GM12878 (cell line): ENCODE results near the gene ETHE1. TPM values are rescaled to one million over a fixed set of nuclear protein-coding genes. Genes with fewer than 3 reads are reported as not detected.

ENCODE experiments used
- ATAC-seq: fragments of 200-7000 bp; cut with Tn5 transposase; 3 replicates; pipeline ENCODE4 v1.9.1; 2020; ENCODE audit warnings: mild to moderate bottlenecking, moderate library complexity
- BruUV-seq: library from RNA; stranded (reverse); fragments of 400-500 nt; replicated peaks from 2 replicates; lab custom pipeline; 2021; lab: Mats Ljungman, UMichigan
- CTCF ChIA-PET: fragments of 300-600 bp; sonication (Branson Sonifier 250); formaldehyde crosslinking; extraction: SDS; loops from one replicate; lab custom pipeline; 2021; ENCODE audit warnings: inconsistent platforms; lab: Yijun Ruan, JAX
- POLR2A ChIA-PET: fragments of 350-600 bp; formaldehyde crosslinking; extraction: SDS; loops from one replicate; lab custom pipeline; 2021; ENCODE audit warnings: inconsistent platforms; lab: Charles Lee
- RAD21 ChIA-PET: fragments of 300-600 bp; sonication (Branson Sonifier 250); formaldehyde crosslinking; loops from one replicate; lab custom pipeline; 2023; ENCODE audit warnings: antibody characterized with exemption; ENCODE audit not compliant: unreplicated experiment; lab: Charles Lee
- SMC1A ChIA-PET: fragments of 300-600 bp; sonication (Branson Sonifier 250); formaldehyde crosslinking; loops from one replicate; lab custom pipeline; 2023; ENCODE audit not compliant: unreplicated experiment, uncharacterized antibody; lab: Charles Lee
- DNase-seq: peaks from one replicate; pipeline ENCODE4 v3.0.0-alpha.2; 2011; ENCODE audit warnings: low read depth, low spot score
- FAIRE-seq: peaks from 3 replicates; lab custom pipeline; 2011; peaks lifted over from hg19 to GRCh38; lab: Jason Lieb, UNC
- H2AFZ ChIP-seq: 2 replicates; pipeline ENCODE4 v1.6.0; 2011; ENCODE audit warnings: low read depth, low read length, control low read depth; ENCODE audit not compliant: control insufficient read depth
- H3K27ac ChIP-seq: 2 replicates; pipeline ENCODE4 v1.5.1; 2011; ENCODE audit warnings: control low read depth; ENCODE audit not compliant: control insufficient read depth, insufficient read depth
- H3K27me3 ChIP-seq, 2 experiments: replicated peaks in 1 of 2; 2 replicates each; pipeline versions ENCODE4 v1.6.0 to v1.6.1; 2011; ENCODE audit warnings: low read length in 1 of 2; ENCODE audit not compliant: control insufficient read depth in 2 of 2, insufficient read depth in 2 of 2
- H3K36me3 ChIP-seq, 2 experiments: 2 replicates each; pipeline ENCODE4 v1.5.1; 2011; ENCODE audit warnings: low read length in 1 of 2; ENCODE audit not compliant: control insufficient read depth in 2 of 2, insufficient read depth in 2 of 2
- H3K4me1 ChIP-seq: 2 replicates; pipeline ENCODE4 v1.6.1; 2011; ENCODE audit warnings: mild to moderate bottlenecking, low read length, moderate library complexity, mixed read lengths; ENCODE audit not compliant: control insufficient read depth, insufficient read depth
- H3K4me2 ChIP-seq: 2 replicates; pipeline ENCODE4 v1.6.0; 2011; ENCODE audit warnings: control low read depth; ENCODE audit not compliant: control insufficient read depth, insufficient read depth
- H3K4me3 ChIP-seq: fragments of 200-600 bp; sonication (generic); 2 replicates; pipeline ENCODE4 v1.5.1; 2016
- H3K79me2 ChIP-seq: 2 replicates; pipeline ENCODE4 v1.6.0; 2011; ENCODE audit warnings: low read length; ENCODE audit not compliant: control insufficient read depth, insufficient read depth
- H3K9ac ChIP-seq: 2 replicates; pipeline ENCODE4 v1.8.0; 2011; ENCODE audit warnings: low read length, control low read depth, mixed read lengths; ENCODE audit not compliant: control insufficient read depth, insufficient read depth
- H3K9me3 ChIP-seq: replicated peaks from 3 replicates; pipeline ENCODE4 v1.5.1; 2011; ENCODE audit warnings: mild to moderate bottlenecking, low read length; ENCODE audit not compliant: control insufficient read depth, insufficient read depth
- H4K20me1 ChIP-seq: 2 replicates; pipeline ENCODE4 v1.6.0; 2011; ENCODE audit not compliant: control insufficient read depth, insufficient read depth
- ATF3 ChIP-seq: IDR thresholded peaks from 2 replicates; pipeline ENCODE4 v1.6.1; 2011; ENCODE audit warnings: low read depth, mild to moderate bottlenecking, low read length, moderate library complexity, borderline replicate concordance; ENCODE audit errors: extremely low read depth
- CUX1 ChIP-seq: IDR thresholded peaks from 2 replicates; pipeline ENCODE4 v1.6.1; 2012; ENCODE audit warnings: improper control_type of control experiment, low read depth, low read length; ENCODE audit not compliant: insufficient replicate concordance
- FOS ChIP-seq: IDR thresholded peaks from 3 replicates; pipeline ENCODE4 v1.6.1; 2011; ENCODE audit warnings: borderline replicate concordance; ENCODE audit not compliant: insufficient read length; ENCODE audit errors: extremely low read depth
- HDAC6 ChIP-seq: fragments of 200-600 bp; sonication (generic); IDR thresholded peaks from one replicate; pipeline ENCODE4 v1.8.0; 2017; ENCODE audit warnings: antibody characterized with exemption; ENCODE audit not compliant: unreplicated experiment
- NFXL1 ChIP-seq: fragments of 450-650 bp; IDR thresholded peaks from 2 replicates; pipeline ENCODE4 v1.6.1; 2017; ENCODE audit warnings: antibody characterized with exemption, mild to moderate bottlenecking, borderline replicate concordance
- PML ChIP-seq: IDR thresholded peaks from 2 replicates; pipeline ENCODE4 v1.6.1; 2012; ENCODE audit warnings: low read length, inconsistent platforms
- POLR2A ChIP-seq: IDR thresholded peaks from 2 replicates; pipeline ENCODE4 v1.6.1; 2011; ENCODE audit warnings: low read depth, mild to moderate bottlenecking, low read length
- RUNX3 ChIP-seq: IDR thresholded peaks from 2 replicates; pipeline ENCODE4 v1.6.1; 2012; ENCODE audit warnings: low read length, inconsistent platforms
- SMAD5 ChIP-seq: IDR thresholded peaks from 2 replicates; pipeline ENCODE4 v1.6.1; 2016; ENCODE audit warnings: antibody characterized with exemption, low read depth
- SMC3 ChIP-seq: IDR thresholded peaks from 2 replicates; pipeline ENCODE4 v1.6.1; 2011; ENCODE audit warnings: low read length, improper control_type of control experiment, borderline replicate concordance
- ZNF622 ChIP-seq: fragments of 450-650 bp; IDR thresholded peaks from 2 replicates; pipeline ENCODE4 v1.6.1; 2017; ENCODE audit warnings: mild to moderate bottlenecking, inconsistent platforms
- WGBS: methylation state at CpG from one replicate; pipeline ENCODE4 v1.1.6; 2016; ENCODE audit warnings: low lambda C conversion rate; ENCODE audit not compliant: insufficient replicate concordance, insufficient coverage; ENCODE audit errors: missing lambda C conversion rate; 5-methylcytosine and 5-hydroxymethylcytosine counted together
- in situ Hi-C: fragments of 300-500 bp; cut with MboI; formaldehyde crosslinking; loops from 9 replicates; pipeline ENCODE4 v1.14.3; 2018; ENCODE audit warnings: mixed read lengths
- intact Hi-C: fragments of 100-400 bp; cut with micrococcal nuclease; formaldehyde crosslinking; loops from one replicate; pipeline ENCODE4 v1.14.2; 2022; ENCODE audit not compliant: unreplicated experiment
- polyA plus RNA-seq, 11 experiments: library from polyadenylated mRNA; depleted of rRNA in 4 of 11; unstranded in 6 of 11; stranded (reverse) in 5 of 11; fragments of >200 nt; fragmentation: Nextera tagmentation in 4 of 11; fragmentation: Illumina TruSeq in 1 of 11; extraction: Ambion mirVana in 4 of 11; extraction: Trizol in 1 of 11; gene quantifications; 1 replicate in 1 of 11; 2 replicates in 10 of 11; pipeline versions ENCODE4 v1.2.1 to v1.2.3, GENCODE V29; 2011 to 2016; ENCODE audit warnings: inconsistent platforms in 2 of 11, missing spikeins in 2 of 11, low read depth in 1 of 11
- total RNA-seq, 4 experiments: library from RNA; depleted of rRNA in 3 of 4; stranded (reverse); fragments of >200 nt in 3 of 4; fragmentation: Illumina TruSeq in 1 of 4; extraction: Trizol in 1 of 4; gene quantifications; 2 replicates each; pipeline versions ENCODE4 v1.2.1 to v1.2.3, GENCODE V29; 2013 to 2021

Gene ETHE1
- total and polyA plus RNA-seq, 10 of the 15 experiments (the other 5 are each of a cell fraction or from before 2014, with no cell fraction given) = 22.1 to 155 (median 52.7) TPM

GRCh38 chr19:43553656-43554055 is 26.7 kb upstream of the ETHE1 start:
- intact Hi-C loops = no loop called here
- no peak overlapping the region for H3K9ac ChIP-seq
- TF ChIP-seq ATF3 = no peak
- TF ChIP-seq HDAC6 = no peak
- TF ChIP-seq ZNF622 = no peak
- no peak for TF ChIP-seq PML
- TF ChIP-seq SMAD5 = no peak
- TF ChIP-seq FOS = no peak
- no peak for TF ChIP-seq POLR2A
- no peak for TF ChIP-seq CUX1
- TF ChIP-seq SMC3 = no peak
- no peak for TF ChIP-seq RUNX3
- no peak for TF ChIP-seq NFXL1
- H3K36me3 ChIP-seq = peaks cover 11 to 13% of the 10 kb centered on the region in 2 experiments; a peak in 3 of 4 replicates
- ChIA-PET RAD21 (interaction anchor here (0.9 to 4.8 kb wide), 4 partner anchors 31 to 256 kb away, joined by 3 to 92 read pairs (median 11); partner anchors contain the start of genes IRGQ and ZNF576), SMC1A (no interaction called here), CTCF (interaction anchor here (2.8 to 10.1 kb wide), 5 partner anchors 11 to 42 kb away, joined by 14 to 169 read pairs (median 24); partner anchors contain the start of genes IRGQ, PINLYP, XRCC1 and ZNF576), POLR2A (interaction anchor here (0.7 kb wide), 1 partner anchor 28 kb away, joined by 4 read pairs; no protein-coding TSS in a partner anchor)
- no peak overlapping the region for H3K4me2 ChIP-seq
- DNase-seq (no peak), ATAC-seq (no peak), FAIRE-seq (no peak)
- H3K9me3 ChIP-seq = no peaks in the 10 kb centered on the region
- no peaks in the 10 kb centered on the region for H3K4me1 ChIP-seq
- no peak overlapping the region for H3K27ac ChIP-seq
- H3K79me2 ChIP-seq = no peaks in the 10 kb centered on the region
- H3K27me3 ChIP-seq = no peaks in the 10 kb centered on the region
- H4K20me1 ChIP-seq = no peaks in the 10 kb centered on the region
- no TSS peak for BruUV-seq
- no peak overlapping the region for H3K4me3 ChIP-seq
- in situ Hi-C loops = no loop called here
- 70% methylated on average over 4 of the region's 4 CpGs for WGBS
- H2AFZ ChIP-seq = no peak overlapping the region
